ENCODE results near the gene PLEKHH1.

The PLEKHH1 gene

DNA sequence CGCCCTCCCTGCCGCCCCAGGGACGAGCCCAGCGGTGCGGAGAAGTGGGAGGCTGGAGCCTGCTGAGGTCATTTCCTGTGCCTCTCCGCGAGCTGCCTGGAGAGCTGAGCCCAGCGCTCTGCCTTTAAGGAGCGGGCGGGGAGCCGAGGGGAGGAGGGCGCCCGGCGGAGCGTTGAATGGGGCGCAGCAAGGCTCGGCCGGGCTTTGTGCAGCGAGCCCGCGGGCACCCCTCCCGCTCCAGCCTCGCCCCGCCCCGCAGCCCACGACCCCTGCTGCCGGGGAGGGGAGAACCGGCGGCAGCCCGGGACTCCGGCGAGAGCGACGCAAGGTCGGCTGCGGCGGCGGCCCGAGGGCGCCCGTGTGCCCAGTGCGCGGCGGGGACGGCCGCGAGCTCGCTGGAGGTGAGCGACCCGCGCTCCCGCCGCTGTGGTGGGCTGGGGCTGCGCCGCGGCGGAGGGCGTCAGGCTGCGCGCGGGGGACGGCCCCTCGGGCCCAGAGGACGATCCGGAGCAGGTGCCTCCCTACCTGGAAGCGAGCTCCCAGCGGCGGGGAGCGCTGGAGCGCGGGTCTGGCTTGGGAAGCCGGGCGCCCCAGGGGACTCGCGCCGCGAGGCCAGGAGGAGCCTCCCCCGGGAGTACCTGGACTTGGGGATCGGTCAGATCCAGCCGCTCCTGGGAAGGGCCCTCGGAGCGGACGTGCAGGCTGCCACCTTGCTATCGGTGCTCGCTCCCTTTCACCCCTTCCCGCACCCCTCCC lies at the start of gene PLEKHH1:
PLEKHH1 (plus strand) TSS at position 293 of the 756 bp plus-strand sequence. CDS start 8,578 bp downstream, outside the sequence.
- peak; percentile 34 to 52 for DNase-seq

DNA sequence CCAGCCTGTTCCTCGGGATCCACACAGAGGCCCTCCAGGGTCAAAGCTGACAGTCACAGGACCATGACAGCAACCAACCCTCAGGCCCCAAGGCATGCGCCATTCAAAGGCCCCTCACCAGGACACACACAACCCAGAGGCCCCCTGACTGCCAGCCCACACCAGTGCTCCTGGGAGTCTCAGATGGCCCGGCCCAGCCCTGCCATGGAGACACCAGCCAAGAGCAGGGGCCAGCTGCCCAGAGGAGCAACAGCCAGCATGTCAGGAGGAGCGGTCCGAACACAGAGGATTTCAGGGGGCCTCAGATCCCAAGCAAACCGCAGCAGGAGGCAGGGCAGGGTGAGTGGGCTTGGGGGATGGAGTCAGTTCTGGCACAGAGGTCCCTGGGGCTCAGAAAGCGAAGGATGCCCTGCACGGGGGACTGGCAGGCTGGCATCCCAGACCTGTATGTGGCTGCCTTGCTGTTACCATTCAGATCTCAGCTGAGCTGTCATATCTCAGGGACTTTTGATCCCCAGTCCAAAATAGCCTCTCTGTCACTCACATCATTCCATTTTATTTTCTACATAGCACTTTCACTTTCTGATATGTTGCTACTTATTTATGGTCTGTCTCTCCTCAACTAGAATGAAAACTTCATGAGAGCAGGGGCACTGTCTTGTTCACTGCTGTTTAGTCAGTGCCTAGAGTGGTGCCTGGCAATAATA lies 49.4 kb upstream of the PLEKHH1 start:
- DNase-seq = no peak

DNA sequence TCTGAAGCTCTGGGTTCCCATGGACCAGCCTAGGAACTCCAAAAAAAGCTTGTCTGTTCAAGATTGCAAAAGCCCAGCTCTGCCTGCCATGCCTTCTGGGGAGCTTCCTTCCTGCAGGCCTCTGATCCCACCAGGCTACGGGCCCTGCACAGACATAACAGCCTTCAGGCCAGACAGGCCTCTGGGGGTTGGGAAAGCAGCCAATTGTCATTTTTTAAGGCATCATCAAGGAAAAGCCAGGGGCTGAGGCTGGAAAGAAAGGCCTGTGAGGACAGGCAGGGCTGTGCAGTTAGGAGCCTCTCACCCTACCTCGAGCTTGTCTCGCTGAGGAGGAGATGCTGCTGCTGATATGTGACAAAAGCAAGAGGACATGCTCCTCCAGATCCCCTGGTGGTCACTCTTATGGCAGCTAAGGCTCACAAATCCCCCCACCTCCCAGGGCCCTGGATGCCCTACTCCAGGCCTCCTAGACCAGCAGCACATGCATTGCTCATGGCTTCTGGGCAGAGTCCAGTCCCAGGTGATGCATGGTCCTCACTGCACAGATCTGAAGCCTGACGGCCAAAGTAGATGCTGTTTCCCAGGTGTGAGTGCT lies 47.5 kb upstream of the PLEKHH1 start:
- DNase-seq = no peak

DNA sequence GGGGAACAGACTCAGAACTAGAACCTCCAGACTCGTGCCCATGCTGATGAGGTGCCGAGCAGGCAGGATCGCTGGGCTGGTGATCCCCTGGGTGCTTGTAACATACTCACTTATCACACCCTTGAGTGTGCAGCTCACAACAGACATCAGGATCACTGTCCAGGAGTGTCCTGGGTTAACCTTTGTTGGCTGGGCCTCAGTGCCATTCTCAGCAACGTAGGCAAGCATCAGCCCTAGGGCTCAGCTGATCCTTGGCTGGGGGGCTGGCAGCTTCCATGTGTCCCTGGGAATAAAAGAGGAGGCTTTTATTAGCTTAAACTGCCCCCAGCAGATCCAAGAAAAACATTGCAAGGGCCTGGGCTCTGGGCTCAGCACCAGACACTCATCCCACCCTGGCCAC lies 46.2 kb upstream of the PLEKHH1 start:
- no peak for DNase-seq

DNA sequence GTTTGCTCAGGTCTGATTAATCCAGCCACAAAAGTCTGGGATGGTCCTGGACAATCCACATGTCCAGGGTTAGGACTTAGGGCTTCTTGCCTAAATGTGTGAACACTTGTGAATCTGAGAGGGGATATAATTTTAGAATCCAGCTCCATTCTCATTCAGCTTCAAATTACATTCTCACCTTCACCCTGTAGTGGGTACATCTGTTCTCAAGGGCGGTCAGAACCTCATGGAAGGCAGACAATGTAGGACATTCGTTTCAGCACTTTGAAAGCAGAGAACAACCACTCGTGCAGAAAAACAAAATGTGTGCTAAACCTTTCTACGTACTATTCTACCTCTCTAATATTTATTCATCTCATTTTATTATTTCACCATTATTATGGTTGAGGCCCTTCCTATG lies 45.8 kb upstream of the PLEKHH1 start:
- no peak for DNase-seq

DNA sequence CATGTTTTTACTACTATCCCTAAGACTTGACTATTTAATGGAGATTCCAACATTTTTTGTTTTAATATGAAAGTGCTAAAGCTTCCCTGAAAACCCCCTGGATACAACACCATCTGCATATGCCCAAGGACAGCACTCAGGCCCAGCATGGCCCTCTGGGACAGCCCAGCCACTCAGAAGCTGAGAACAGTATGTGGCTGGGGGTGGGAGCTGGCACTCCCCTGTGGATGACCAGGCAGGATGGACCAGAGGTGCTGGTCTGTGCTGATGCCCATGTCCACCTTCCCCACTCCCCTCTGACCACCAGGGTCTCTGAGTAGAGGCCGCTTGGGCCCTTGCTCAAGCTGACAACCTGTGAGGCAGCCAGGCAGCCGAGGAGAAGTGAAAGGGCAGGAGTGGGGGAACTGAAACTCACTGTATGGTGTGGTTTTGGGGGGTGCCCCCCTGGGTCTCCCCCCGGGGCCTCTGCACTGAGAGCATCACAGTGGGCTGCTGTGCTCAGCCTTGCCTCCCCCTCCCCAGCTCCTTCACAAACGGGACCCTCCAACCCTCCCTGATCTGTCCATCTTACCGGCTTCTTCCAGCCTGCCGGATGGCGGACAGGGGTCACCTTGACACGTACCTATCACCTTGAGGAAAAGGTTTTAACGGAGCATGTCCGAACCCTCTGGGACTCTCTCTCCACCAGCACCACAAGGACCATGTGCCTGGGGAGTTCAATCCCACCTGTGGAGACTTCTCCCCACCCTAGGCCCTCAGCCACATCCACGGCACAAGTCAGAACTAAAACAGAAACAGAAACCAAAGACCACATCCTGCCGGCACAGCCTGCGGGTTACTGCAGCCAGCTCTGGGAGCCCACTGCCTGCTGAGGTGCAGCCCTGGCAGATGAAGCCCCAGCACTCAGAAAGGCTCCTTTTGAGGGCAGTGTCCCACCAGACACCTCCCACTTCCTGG lies 44.9 kb upstream of the PLEKHH1 start, which contains the start of gene TMEM229B:
TMEM229B (minus strand) TSS at position 785 of the 957 bp plus-strand sequence. CDS start 14,798 bp downstream, outside the sequence.
- peak; percentile 78 to 85 for DNase-seq

DNA sequence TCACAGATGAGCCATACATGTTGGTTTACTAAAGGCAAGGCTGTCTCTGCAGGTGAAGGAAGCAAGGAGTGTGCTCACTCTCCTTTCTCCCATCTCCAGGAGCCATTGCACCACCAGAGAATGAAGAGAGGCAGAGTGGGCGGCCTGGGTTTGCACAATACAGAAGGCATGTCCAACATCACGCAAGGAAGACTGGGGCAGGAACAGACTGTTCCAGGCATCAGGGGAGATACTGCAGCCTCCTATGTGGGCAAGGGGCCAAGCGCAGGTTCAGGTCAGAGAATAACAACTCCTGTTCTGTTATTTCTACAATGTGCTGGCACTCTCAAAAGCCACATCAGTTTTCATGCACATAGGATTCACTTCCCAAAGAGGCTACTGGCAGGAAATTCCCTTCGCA lies 42.9 kb upstream of the PLEKHH1 start:
- DNase-seq = no peak

DNA sequence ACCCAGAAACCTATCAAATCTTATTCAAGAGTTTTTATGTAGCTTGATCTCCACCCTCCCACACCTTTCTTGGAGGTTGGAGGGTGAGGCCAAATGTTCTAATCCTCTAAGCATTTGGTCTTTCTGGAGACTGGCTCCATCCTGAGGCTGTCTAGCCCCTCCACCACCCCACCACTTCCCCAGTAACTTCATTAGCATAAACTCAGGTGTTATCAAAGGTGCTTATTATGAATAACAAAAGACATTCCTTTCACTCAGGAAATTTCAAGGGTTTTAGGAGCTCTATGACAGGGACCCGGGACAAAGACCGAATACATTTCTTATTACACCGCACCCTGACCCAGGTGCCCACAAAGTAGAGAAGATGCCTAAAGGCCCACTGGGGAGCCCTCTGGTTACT lies 41.8 kb upstream of the PLEKHH1 start:
- DNase-seq = no peak

DNA sequence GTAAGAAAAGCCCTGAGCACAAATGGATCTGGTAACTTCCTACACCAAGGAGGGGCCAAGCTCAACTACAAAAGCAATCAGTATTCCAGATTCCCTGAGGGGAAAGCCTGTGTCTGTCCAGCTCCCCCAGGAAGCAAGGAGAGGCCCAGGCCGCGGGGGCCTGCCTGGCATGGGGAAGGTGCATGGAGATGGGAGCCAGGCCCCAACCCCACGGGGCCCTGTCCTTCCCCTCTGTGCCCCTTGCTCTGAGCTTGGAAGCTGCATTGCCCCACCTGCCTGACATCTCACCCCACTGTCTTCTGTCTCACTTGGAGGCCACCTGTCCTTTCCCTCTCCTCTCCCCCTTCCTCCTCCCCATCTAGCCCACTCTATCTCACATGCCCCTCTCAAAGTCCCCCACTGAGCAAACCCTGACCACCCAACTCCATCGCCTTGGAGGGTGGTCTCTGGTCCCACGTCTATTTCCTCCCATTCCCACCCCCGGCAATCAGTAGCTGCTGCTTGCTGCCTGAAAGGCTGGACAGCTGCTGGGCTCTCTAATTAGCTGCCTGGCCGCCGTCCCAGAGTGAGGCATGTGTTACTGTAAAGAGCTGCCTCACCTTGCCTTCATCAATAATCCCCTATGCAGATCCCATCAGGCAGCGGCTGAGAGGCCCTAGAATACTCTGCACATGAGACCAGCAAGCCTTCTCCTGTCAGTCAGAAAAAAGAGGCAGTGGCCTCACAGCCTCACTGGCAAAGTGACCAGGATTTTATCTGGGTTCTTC lies 41.2 kb upstream of the PLEKHH1 start:
- no peak for DNase-seq

DNA sequence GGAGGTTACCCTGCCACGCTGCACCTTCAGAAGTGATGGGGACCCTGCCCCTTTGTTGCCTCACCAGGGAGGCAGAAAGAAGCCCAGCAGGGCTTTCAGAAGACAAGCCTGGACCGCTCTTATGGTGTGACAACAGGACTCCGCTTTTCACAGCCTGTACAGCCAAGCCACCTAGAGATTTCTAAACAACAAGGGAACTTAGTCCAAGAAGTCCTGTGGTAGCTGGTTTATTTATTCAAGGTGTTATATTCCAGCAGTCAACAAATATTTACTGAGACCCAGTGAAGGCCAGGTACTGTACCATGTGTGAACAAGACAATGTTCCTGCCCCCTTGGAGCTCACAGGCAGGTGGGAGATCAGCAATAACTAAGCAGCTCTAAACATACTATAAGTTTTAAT lies 40.6 kb upstream of the PLEKHH1 start:
- DNase-seq = no peak

DNA sequence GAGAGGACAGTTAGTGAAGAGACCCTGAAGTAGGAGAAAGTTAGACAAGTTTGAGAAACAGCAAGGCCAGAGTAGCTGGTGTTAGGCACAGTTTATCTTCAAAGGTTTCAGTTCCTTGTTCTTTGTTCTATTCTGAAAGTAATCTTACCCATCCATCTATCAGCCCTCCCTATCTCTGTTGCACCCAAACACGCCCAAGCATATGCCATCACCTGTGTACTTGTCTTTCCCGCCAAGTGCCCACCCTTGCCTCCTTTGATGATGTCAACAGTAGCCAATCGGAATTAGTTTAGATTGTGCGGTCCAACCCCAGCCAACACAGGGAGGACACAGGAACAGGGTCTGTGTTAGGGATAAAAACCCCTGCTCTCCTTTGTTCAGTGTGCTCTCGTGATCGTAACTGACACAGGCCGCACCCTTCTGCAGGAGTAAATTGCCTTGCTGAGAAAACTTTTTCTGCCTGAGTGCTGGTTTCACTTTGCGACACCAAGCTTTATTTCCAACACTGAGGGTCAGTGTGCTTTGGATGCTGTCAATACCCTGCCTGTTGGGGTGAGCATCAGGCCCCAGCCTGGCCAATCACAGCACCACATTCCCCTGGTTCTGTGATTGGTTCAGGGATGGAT lies 39.9 kb upstream of the PLEKHH1 start:
- DNase-seq = no peak

DNA sequence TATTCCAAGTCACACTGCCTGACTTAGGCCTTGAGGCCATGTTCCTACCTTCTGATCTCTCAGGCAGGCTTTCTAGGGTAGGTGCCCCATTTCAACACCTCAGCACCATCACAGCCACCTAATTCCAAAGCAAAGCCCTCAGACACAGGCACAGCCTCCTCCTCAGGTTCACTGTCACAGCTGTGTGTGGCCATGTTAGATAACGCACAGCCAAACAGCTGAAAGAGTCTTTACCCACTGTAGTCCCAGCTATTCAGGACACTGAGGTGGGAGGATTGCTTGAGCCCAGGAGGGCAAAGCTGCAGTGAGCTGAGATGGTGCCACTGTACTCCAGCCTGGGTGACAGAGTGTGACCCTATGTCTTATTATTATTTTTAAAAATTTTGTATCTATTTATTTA lies 37.3 kb upstream of the PLEKHH1 start:
- DNase-seq = no peak

DNA sequence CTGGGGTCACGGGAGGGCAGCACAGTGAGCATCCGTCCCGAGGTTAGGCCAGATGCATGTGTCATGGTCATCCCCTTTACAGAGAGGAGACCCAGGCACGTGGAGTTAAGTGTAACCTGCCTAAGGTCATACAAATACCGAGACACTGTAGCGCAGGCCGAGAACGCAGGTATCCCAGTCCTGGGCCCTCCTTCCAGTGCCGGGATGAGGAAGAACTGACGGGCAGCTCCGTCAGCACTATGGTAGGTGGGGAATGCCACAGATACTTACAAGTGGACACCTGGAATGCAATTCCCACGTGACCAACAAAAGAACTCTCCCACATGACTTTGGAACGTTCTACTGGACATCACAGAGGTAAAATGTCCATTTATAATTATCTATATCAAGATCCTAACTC lies 35.9 kb upstream of the PLEKHH1 start:
- DNase-seq = no peak

DNA sequence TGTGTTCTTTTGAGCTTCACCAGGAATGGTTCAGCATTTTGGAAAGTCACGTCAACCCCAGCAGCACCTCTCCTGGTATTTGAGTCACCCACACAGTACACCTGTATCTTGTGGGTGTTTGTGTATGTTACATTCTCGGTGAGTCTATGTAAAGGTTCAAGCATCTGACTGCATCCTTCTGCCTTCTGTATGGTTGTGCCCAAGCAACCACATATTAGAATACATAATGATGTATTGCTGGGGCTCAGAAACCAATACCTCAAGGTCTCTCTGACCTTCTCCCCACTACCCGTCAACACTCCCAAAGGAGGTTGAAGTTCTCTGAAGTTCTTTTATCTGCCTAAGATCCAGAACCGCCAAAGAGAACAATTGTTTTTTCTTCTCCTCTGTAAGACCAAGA lies 35.4 kb upstream of the PLEKHH1 start:
- no peak for DNase-seq

DNA sequence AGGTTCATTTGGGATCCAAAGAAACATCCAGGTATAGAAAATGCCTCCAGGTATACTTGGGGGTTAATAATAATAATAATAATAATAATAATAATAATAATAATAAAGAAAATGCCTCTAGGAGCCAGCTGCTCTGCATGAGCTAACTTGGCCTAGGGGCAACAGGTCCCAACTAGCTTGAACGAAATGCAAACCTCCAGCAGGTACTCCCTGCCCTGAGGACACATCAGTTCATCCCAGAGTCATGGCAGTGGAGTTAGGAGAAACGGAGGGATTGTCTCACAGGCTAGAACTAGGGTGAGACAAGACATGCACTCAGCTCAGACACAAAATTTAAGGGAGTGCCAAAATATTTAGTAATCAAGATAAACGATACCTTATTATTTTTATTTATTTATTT lies 32.1 kb upstream of the PLEKHH1 start:
- DNase-seq = no peak

DNA sequence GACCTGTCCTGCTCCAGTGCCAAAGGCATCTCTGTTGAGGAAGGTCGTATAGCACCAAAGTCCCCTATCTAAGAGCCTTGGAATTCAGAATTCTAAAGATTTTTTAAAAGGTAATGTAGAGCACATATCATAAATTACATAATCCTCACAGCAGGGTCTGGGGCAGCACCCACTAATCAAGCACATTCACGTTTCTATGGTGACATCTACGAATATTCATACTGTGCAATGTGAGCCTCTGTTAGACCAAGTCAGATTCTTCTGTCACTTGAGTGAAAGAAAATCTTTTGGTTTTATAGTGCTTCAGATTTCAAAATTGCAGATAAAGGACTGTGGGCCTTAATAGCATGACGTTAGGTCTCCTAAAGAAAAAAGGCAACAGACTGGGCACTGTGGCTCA lies 31.4 kb upstream of the PLEKHH1 start:
- DNase-seq = no peak

DNA sequence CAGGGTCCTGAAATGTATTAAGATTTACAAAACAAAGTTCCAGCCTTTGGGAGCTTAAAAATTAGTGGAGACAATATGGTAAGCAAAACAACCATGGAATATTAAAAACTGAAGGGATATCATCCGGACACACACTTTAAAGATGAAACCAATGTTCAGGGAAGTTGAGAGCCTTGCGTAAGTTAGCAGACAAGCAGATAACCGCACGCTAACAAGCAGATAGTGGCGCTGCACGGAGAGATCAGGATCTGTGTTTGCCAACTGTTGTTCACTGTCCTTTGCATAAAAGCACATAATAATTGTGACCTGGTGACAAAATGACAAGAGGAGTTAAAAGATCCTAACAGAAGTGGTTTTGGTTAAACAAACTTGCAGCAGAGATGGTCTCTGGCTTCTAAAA lies 30.2 kb upstream of the PLEKHH1 start:
- no peak for DNase-seq

DNA sequence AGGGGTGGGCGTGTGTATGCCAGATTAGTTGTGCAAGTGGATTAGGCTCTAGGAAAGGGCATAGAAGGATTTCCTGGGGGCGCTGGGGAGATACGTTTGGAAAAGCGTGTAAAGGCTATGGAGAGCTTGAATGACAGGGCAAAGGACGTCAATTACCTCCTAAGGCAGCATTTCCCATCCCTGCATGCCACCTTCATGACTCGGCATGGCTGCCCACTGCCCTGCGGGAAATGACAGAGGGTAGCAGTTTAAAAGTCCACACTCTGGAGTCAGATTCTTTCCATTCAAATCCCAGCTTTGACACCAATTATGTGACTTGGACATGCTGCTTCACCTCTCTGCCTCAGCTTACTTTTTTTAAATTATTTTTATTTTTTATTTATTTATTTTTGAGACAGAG lies 29.8 kb upstream of the PLEKHH1 start:
- DNase-seq = no peak

DNA sequence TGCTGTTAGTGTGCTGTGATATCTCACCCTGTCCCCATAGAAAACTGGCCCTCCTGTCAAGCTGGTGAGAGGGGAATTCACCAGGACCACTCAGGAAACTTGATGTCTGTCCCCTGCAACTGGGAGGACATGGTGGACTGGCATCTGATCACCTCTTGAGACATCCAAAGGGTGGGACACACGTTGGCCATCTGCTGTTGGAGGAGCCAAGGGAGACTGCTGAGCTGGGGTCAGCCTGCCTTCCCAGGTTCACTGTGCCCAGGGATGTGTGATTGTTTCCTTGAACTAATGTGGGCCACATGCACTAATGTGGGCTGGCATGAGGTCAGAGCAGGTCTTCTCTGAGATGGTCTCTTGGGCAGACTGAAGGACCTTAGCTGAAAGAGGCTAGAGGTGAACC lies 27.8 kb upstream of the PLEKHH1 start:
- no peak for DNase-seq

DNA sequence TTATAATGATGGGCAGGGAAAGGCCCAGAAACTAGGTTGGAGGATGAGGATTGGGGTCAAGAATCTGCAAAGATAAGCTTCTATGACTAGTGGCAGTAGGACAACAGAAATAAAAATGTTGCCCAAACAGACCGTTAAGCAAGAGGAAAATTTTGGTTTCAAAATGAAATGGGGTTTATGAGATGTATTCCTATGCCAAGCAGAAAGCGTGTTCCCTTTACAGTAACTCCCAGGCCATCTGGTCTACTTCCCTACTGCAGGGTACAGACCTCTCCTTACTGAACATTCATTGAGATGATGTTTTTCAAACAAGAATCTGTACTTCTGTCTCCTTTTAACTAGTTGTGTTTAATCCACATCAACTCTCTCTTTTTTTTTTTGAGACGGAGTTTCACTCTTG lies 24.1 kb upstream of the PLEKHH1 start:
- DNase-seq = no peak

DNA sequence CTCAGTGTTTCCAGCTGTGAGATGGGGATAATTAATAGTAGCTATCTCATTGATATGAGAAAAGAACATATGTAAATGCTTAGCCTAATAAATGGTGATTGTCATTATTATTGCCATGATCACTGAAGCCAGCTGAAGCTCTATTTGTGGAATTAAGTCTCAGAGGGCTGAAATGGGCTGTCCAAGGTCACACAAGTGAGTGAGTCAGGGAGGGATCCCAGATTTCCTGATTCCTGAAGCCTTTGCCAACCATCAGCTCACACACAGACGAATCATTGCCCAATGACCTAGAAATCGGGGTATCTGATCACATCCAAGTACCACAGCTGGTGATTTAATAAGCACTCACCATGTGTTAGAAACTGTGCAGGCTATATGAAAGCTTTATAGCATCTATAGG lies 23.0 kb upstream of the PLEKHH1 start:
- no peak for DNase-seq

DNA sequence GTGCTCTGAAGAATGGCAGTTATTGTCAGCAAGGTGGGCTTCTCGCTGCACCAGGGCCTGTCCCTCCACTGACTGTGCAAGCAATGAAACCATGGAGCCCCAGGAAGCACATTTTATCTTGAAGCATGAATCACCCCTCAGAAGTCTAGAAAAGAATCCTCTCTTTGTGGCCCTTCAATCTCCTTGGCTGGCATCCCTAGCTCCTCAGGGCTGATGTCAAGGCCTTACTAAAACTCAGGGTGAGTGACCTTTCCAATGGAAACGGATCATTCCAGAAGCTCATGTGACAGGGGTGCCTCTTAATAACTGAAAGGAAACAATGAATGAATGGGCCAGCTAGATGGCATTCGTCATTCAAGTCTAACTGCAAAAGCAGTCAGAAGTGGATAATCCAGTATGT lies 22.3 kb upstream of the PLEKHH1 start:
- DNase-seq = no peak
